ENCODE data around the gene GALNT4.

GALNT4 gene

DNA sequence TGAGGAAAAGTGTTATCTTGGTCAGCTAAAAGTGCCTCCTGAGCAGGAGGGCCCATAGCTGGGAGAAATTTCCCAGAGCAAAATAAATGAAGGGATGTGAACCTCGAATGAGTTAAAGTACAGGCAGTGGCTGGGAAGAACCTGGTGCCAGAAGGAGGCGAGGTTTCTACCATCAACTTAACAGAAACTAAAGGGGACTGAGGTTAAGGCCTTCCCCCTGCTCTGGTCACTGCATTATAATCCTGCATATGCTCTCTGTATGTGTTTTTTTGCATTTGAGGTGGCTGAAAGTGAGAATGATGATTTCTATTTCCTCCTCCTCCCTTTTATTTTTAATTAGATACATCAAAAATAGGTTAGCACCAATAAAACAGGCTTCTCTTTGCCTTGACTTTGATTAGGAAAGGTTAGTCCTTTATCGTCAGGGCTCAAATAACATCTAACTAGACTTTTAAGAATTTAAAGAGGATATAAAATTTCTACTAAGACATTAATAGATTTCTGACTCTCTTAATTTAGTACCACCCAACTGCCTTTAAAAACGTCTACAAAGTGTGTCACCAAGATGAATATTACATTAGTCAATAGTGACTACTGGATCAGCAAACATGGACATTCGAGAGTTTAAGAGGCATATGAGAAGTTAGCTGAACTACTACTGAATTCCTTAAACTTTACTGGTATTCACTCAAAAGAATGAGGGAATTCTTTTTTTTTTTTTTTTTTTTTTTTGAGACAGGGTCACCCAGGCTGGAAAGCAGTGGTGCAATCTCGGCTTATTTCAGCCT lies 49.2 kb downstream of the GALNT4 start:
- Histone ChIP-seq H3K27me3 (ENCODE audit: insufficient read depth, poor library complexity, severe bottlenecking) (no peaks in the 10 kb centered on the region), H3K4me1 (ENCODE audit: insufficient read depth, poor library complexity, severe bottlenecking) (peaks cover 28% of the 10 kb centered on the region), H3K27ac (ENCODE audit: poor library complexity, severe bottlenecking) (no peak overlapping the region), H3K4me3 (ENCODE audit: severe bottlenecking) (no peak overlapping the region), H3K36me3 (ENCODE audit: low read depth) (peaks cover 4% of the 10 kb centered on the region), H3K9me3 (ENCODE audit: severe bottlenecking) (no peaks in the 10 kb centered on the region)
- ATAC-seq (ENCODE audit: low read depth) (no peak), DNase-seq (ENCODE audit: low spot score) (no peak)
- TF ChIP-seq CTCF (IDR thresholded peaks at IDR 0.05; ENCODE audit: poor library complexity, severe bottlenecking), result no peak

DNA sequence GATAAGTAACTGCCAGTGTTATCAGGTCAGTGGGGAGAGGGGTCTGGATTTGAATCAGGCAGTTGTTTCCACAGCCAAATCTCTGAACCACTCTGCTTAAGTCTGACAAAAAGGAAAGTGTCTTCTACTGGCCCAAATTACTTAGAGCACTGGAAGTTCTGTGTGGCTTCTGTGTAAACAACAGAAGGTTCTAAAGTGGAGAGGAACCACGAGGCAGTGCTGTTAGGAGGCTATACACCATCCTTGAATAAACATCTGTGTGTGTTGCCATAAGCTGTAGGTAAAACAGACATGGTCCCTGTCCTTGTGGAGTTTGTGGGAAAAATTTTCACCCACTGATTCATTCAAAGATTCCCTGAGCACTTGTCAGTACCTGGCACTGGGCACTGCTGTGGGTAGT lies 50.0 kb downstream of the GALNT4 start:
- H3K36me3 ChIP-seq (ENCODE audit: low read depth), result peaks cover 4% of the 10 kb centered on the region
- TF ChIP-seq CTCF (IDR thresholded peaks at IDR 0.05; ENCODE audit: poor library complexity, severe bottlenecking), result no peak
- H3K9me3 ChIP-seq (ENCODE audit: severe bottlenecking), result no peaks in the 10 kb centered on the region
- ATAC-seq (ENCODE audit: low read depth) (no peak), DNase-seq (ENCODE audit: low spot score) (no peak)
- H3K4me1 ChIP-seq (ENCODE audit: insufficient read depth, poor library complexity, severe bottlenecking), result peaks cover 28% of the 10 kb centered on the region
- no peak overlapping the region for H3K27ac ChIP-seq (ENCODE audit: poor library complexity, severe bottlenecking)
- H3K4me3 ChIP-seq (ENCODE audit: severe bottlenecking), result no peak overlapping the region
- no peaks in the 10 kb centered on the region for H3K27me3 ChIP-seq (ENCODE audit: insufficient read depth, poor library complexity, severe bottlenecking)
